Lower lobe of right lung (tissue), 2 donors: ENCODE data around the gene WDR86. TPM values are rescaled to one million over a fixed set of nuclear protein-coding genes. Genes with fewer than 3 reads are reported as not detected.

Experiments
- ATAC-seq, 2 donors: fragments of 200-7000 bp; cut with Tn5 transposase; one replicate each; pipeline ENCODE4 v1.9.1; 2020 to 2022; ENCODE audit warnings: mild to moderate bottlenecking in 2 of 2, moderate library complexity in 2 of 2
- DNase-seq: peaks from one replicate; pipeline ENCODE4 v3.0.0-alpha.2; 2020
- H3K27ac ChIP-seq: fragments of 200-600 bp; one replicate; pipeline ENCODE4 v1.8.0; 2022
- H3K27me3 ChIP-seq: fragments of 200-600 bp; one replicate; pipeline ENCODE4 v1.8.0; 2022; ENCODE audit warnings: low read depth
- H3K36me3 ChIP-seq: fragments of 200-600 bp; one replicate; pipeline ENCODE4 v1.8.0; 2022; ENCODE audit warnings: mild to moderate bottlenecking
- H3K4me1 ChIP-seq: fragments of 200-600 bp; one replicate; pipeline ENCODE4 v1.8.0; 2022
- H3K4me3 ChIP-seq: fragments of 200-600 bp; one replicate; pipeline ENCODE4 v1.8.0; 2022; ENCODE audit warnings: mild to moderate bottlenecking
- H3K9me3 ChIP-seq: fragments of 200-600 bp; one replicate; pipeline ENCODE4 v1.8.0; 2022
- CTCF ChIP-seq: fragments of 200-600 bp; IDR thresholded peaks from one replicate; pipeline ENCODE4 v1.8.0; 2022; ENCODE audit warnings: antibody characterized with exemption, mild to moderate bottlenecking
- intact Hi-C: fragments of 100-400 bp; cut with DNase I; formaldehyde crosslinking; loops from one replicate; pipeline ENCODE4 v1.11.0; 2022
- total RNA-seq: library from RNA; stranded (reverse); fragmentation: NEBNext Ultra II Directional; extraction: Animal tissue kit (Norgen Biotek cat#: 25700); gene quantifications from one replicate; pipeline ENCODE4 v1.2.1, GENCODE V29; 2021
- donor health status: DM: no; HTN: yes; CAD: no; lungs with severe emphysema.

Gene WDR86
- total RNA-seq, 1 donor from 2014 or later = 4.4 TPM

GRCh38 chr7:151427705-151428377 lies 18.0 kb upstream of the WDR86 start:
- no peaks in the 10 kb centered on the region for H3K27me3 ChIP-seq
- DNase-seq = no peak
- no peak for ATAC-seq
- intact Hi-C loops = no loop called here
- H3K4me3 ChIP-seq = no peak overlapping the region
- TF ChIP-seq CTCF = no peak
- H3K27ac ChIP-seq = peak overlapping the region; percentile 36
- H3K9me3 ChIP-seq = no peaks in the 10 kb centered on the region
- H3K36me3 ChIP-seq = no peaks in the 10 kb centered on the region
- peaks cover 42% of the 10 kb centered on the region for H3K4me1 ChIP-seq

- DNase-seq (no peak), ATAC-seq (no peak)
- Histone ChIP-seq H3K27me3 (no peaks in the 10 kb centered on the region), H3K4me3 (no peak overlapping the region), H3K36me3 (no peaks in the 10 kb centered on the region), H3K4me1 (peaks cover 42% of the 10 kb centered on the region), H3K27ac (peak overlapping the region; percentile 36), H3K9me3 (no peaks in the 10 kb centered on the region)
- no peak for TF ChIP-seq CTCF
- intact Hi-C loops = no loop called here
Observed at GRCh38 chr7:151426904-151427704, 17.3 kb upstream of the WDR86 start.

GRCh38 chr7:151426441-151426903 lies 16.6 kb upstream of the WDR86 start:
- Histone ChIP-seq H3K27ac (peak overlapping the region; percentile 56), H3K9me3 (no peaks in the 10 kb centered on the region), H3K36me3 (no peaks in the 10 kb centered on the region), H3K4me3 (no peak overlapping the region), H3K27me3 (no peaks in the 10 kb centered on the region), H3K4me1 (peaks cover 42% of the 10 kb centered on the region)
- peak in 1 of 2 donors; percentile 52 for ATAC-seq
- peak; percentile 53 for DNase-seq
- intact Hi-C loops = no loop called here
- TF ChIP-seq CTCF = no peak

- Histone ChIP-seq H3K4me1 (peaks cover 42% of the 10 kb centered on the region), H3K27ac (peak overlapping the region; percentile 56), H3K4me3 (no peak overlapping the region), H3K27me3 (no peaks in the 10 kb centered on the region), H3K9me3 (no peaks in the 10 kb centered on the region), H3K36me3 (no peaks in the 10 kb centered on the region)
- DNase-seq = no peak
- TF ChIP-seq CTCF = no peak
- intact Hi-C loops = no loop called here
- peak; percentile 64 to 68 for ATAC-seq
Observed at GRCh38 chr7:151425670-151426440, 16.0 kb upstream of the WDR86 start.

- Histone ChIP-seq H3K36me3 (no peaks in the 10 kb centered on the region), H3K4me3 (no peak overlapping the region), H3K27me3 (no peaks in the 10 kb centered on the region), H3K9me3 (no peaks in the 10 kb centered on the region), H3K4me1 (peaks cover 37% of the 10 kb centered on the region), H3K27ac (no peak overlapping the region)
- TF ChIP-seq CTCF = no peak
- DNase-seq = no peak
- intact Hi-C loops = no loop called here
- no peak for ATAC-seq
Observed at GRCh38 chr7:151424799-151425198, 15.0 kb upstream of the WDR86 start.
